ENCODE measurements around the gene NFATC2IP.
"Not testable (repeated sequence)": the region's sequence is repeated elsewhere in the genome, so short reads cannot be mapped to it uniquely, and the experiment has no call there.

The NFATC2IP gene

DNA sequence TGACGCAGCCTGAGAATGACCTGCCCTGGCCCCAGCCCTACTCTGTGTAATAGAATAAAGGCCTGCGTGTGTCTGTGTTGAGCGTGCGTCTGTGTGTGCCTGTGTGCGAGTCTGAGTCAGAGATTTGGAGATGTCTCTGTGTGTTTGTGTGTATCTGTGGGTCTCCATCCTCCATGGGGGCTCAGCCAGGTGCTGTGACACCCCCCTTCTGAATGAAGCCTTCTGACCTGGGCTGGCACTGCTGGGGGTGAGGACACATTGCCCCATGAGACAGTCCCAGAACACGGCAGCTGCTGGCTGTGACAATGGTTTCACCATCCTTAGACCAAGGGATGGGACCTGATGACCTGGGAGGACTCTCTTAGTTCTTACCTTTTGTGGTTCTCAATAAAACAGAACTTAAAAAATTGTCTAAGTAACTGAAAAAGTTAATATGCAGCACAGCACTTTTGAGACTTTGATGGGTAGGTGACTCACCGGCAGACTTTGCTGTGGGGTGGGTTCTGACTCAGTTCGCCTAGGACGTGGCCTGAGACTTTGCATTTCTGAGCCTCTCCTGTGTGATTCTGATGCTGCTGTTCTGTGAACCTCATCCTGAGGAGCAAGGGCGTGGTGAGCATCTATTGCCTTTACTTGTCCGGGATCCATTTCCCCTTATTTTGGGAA is 39.8 kb downstream of the NFATC2IP start:
- DNase-seq (ENCODE audit: low read depth in 2 of 3, low spot score in 1 of 3), result peak; percentile 61 to 73 (median 70)

DNA sequence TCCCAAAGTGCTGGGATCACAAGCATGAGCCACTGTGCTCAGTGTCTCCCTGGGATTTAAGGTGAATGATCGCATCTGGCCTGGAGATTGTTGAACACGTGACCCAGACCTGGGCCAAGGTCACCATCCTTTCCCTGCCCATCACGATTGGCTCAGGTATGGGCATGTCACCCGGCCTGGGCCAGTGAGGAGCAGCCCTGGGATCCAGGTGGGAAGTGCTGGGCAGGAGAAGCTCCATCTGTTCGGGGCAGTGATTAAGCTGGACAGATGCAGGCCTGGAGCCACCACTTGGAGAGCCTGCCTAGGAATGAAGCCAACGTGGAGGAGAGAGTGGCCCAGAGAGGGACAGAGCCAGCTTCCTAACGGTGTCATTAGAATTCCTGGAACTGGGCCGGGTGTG is 41.0 kb downstream of the NFATC2IP start:
- no peak for DNase-seq (ENCODE audit: low read depth in 2 of 3, low spot score in 1 of 3)

DNA sequence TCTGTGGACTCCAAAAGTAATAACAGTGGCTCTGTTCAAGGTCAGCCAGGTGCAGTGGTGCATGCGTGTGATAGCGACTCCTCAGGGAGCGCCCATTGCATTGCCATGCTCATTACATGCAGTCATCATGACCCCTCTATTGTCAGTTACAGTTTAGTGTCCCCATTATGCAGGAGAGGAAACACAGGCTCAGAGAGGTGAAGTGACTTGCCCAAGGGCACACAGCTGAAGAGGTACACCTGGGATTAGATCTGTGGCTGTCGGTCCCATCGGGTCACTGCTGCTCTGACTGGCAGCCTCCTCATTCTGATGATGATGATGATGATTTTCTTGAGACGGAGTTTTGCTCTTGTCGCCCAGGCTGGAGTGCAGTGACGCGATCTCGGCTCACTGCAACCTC is 41.8 kb downstream of the NFATC2IP start:
- DNase-seq (ENCODE audit: low read depth in 2 of 3, low spot score in 1 of 3), result no peak

DNA sequence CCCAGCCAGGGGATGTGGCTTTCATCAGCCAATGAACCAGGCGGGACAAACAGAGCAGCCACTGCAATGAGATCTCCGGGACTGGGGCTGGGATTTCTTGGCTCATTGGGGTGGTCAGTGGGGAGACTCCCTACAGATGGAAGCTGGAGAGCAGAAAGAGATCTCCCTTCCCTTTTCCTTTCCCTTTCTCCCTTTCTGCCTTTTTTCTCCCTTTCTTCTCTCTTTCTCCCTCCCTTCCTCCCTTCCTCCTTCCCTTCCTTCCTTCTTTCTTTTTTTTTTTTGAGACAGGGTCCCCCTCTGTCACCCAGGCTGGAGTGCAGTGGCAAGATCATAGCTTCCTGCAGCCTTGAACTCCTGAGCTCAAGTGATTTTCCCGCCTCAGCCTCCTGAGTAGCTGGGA is 48.1 kb downstream of the NFATC2IP start:
- no peak for DNase-seq (ENCODE audit: low read depth in 2 of 3, low spot score in 1 of 3)

DNA sequence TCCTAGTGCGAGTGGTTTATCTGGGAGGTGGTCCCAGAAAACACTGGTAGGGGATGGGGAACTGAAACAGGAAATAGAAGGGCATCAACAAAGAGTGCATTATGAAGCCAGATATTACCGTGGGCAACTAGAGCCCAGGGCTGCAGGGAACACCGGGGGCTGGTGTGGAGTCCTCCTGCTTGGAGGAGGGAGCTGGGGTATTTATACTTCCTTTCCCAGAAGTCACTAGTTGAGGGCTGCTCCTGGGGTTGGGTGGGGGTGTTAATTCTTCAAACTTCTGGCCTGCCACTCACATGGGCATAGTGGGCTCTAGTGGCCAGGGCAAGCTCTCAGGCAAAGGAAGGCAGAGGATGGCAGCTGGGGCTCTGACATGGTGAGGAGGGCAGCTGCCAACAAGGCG is 48.8 kb downstream of the NFATC2IP start:
- DNase-seq (ENCODE audit: low read depth in 2 of 3, low spot score in 1 of 3), result no peak

DNA sequence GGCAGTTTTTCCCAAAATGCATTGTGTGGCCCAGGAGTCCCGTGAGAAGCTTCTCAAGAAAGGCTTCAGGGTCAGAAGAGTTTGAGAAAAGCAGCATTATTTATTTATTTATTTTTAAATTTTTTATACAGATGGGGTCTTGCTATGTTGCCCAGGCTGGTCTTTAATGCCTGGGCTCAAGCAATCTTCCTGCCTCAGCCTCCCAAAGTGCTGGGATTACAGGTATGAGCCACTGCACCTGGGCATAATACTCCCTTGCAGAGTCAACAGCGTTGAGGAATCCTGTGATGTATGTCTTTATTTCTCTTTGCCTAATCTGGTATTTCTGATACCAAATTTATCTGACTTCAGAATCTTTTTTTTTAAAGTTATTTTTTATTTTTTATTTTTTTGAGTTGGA is 49.3 kb downstream of the NFATC2IP start:
- no peak for DNase-seq (ENCODE audit: low read depth in 2 of 3, low spot score in 1 of 3)

DNA sequence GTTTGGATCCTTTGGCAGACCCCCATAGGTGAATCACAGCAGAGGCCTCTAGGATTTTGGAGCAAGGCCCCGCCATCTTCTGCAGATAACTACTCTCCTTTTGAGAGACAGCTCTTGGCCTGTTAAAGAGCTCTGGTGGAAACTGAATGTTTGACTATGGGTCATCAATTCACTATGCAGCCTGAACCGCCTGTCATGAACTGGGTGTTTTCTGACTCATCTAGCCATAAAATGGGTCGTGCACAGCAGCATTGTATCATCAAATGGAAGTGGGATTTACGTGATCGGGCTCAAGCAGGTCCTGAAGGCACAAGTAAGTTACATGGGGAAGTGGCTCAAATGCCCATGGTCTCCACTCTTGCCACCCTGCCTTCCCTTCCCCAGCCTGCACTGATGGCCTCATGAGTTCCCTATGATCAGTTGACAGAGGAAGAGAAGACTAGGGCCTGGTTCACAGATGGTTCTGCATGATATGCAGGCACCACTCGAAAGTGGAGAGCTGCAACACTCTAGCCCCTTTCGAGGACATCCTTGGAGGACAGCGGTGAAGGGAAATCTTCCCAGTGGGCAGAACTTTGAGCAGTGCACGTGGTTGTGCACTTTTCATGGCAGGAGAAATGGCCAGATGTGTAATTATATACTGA is 53.9 kb downstream of the NFATC2IP start:
- DNase-seq (ENCODE audit: low read depth in 2 of 3, low spot score in 1 of 3), result not testable (repeated sequence)

DNA sequence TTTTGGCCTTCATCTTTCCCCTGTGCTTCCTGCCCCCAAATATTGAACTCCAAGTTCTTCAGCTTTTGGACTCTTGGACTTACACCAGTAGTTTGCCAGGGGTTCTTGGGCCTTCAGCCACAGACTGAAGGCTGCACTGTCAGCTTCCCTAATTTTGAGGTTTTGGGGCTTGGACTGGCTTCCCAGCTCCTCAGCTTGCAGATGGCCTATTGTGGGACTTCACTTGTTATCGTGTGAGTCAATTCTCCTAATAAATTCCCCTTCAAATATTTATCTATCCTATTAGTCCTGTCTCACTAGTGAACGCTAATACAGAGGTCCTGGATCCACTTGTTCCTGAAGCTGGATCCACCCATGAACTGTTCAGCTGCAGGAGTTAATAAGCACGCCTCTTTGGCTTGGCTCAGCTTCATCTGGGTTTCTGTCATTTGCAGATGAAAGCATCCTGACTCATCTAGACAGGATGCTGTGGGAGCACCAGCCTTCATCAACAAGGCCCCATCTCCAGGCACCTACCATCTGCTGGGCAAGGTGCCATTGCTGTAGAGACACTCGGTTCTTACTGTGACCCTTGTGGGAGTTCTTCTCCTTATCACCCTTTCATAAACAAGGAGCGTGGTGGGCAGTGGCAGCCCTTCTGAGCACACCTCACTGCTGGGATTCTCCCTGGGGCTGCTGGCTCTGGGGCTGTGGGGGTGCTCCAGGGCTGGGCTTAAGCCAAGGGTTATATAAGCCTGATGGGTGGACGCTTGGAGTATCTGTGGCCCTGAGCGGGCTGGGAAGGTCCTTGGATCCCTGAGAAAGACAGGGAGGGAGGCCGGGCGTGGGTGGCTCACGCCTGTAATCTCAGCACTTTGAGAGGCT is 57.2 kb downstream of the NFATC2IP start:
- peak in 2 of 3 donors; percentile 60 to 71 for DNase-seq (ENCODE audit: low read depth in 2 of 3, low spot score in 1 of 3)

DNA sequence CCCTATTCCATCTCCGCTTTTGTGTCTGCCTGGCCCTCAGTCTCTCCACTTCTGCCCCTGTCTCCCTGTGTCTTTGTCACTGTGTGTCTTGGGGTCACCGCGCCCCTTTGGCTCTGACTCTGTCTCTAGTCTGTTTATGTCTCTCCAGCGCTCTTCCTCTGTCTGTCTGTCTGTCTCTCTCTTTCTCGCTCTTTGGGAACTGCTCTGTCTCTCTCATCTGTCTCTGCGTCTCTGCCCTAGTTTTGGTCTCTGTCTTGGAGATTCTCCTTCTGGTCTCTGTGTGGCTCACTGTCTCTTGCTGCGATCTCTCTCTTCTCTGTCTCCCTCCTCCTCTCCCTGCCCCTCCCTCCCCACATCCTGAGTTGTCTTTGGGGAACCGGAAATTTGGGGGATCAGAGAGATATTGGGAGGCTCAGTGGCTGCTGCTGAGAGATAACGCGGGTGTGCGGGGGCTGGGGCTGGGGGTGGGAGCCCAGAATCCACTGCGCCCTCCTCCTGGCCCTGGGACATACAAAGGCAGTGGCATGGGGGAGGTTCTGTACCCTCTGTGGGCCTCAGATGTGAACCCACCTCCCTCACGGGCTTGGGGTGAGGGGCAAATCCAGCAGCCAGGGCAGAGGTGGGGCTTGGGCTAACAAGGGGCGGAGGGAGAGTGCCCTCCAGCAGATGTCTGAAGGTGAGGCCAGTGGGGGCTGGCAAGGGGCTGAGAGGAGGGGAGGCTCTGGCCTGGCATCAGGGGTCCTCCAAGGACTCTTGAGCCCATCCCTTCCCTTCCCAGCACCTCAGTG is 58.5 kb downstream of the NFATC2IP start:
- DNase-seq (ENCODE audit: low read depth in 2 of 3, low spot score in 1 of 3), result no peak

DNA sequence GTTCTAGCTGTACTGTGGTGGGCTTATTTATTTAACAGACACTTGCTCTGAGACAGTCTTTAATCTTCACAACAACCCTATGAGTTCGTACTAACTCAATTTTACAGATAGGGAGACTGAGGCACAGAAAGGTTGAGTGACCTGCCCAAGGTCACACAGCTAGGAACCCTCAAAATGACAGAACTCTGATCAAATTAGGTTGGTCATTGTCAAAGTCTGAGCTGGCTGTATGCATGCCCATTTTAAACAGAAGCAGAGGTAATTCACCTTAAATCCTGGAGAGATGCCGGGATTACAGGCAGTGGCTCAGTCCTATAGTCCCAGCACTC is 59.1 kb downstream of the NFATC2IP start:
- DNase-seq (ENCODE audit: low read depth in 2 of 3, low spot score in 1 of 3), result no peak

DNA sequence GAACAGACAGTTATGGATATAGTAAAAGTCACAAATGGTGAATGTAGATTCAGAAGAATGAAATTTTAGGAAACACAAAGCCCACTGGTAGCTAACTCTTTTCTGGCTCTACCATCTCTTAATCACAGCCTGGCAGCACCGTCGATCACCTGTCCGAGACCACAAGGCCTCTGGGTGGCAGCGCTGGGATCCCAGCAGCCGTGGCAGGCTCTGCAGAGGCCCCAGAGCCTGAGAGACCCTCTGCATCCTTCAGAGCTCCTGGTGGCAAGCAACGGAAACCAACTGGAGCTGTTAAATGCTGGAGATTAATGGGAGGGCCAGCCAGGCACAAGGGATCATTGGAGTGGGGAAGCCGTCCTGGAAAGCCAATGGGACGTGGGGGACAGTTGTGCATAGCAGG is 60.4 kb downstream of the NFATC2IP start:
- no peak for DNase-seq (ENCODE audit: low read depth in 2 of 3, low spot score in 1 of 3)

DNA sequence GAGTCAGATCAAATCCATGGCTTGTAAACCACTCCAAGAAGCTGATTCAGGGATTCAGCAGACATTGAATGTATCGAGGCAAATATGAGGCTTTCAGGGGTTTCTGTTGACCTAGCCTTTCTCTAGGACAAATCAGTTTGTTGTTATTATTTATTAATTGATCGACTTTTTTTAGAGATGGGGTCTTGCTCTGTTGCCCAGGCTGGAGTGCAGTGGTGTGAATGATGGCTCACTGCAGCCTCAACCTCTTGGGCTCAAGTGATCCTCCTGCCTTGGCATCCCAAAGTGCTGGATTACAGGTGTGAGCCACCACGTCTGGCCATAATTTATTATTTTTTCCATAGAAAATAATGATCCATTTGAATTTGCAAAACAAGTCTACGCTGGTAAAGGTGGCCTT is 61.1 kb downstream of the NFATC2IP start:
- DNase-seq (ENCODE audit: low read depth in 2 of 3, low spot score in 1 of 3), result no peak

DNA sequence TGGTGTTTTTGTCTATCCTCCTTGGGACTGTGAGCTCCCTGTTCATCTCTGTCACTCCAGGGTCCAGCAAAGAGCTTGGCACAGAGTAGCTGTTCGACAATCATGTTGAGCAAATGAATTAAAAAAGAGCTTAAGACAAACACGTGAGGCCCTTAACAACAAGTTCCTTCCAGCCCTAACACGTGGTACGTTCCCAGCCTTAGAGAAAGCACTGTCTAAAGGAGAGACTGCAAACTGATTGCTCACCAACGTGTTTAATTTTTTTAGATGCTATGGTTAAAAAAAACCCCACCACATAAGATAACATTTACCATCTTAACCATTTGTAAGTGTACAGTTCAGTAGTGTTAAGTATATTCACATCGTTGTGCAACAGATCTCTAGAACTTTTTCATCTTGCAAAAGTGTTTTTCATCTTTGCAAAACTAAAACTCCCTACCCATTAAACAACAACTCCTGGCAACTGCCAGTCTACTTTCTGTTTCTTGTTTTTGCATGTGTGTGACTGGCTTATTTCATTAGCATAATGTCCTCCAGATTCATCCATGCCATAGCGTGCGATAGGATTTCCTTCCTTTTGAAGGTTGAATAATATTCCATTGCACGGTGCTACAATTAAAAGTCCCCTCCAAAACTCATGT is 62.3 kb downstream of the NFATC2IP start:
- no peak for DNase-seq (ENCODE audit: low read depth in 2 of 3, low spot score in 1 of 3)

DNA sequence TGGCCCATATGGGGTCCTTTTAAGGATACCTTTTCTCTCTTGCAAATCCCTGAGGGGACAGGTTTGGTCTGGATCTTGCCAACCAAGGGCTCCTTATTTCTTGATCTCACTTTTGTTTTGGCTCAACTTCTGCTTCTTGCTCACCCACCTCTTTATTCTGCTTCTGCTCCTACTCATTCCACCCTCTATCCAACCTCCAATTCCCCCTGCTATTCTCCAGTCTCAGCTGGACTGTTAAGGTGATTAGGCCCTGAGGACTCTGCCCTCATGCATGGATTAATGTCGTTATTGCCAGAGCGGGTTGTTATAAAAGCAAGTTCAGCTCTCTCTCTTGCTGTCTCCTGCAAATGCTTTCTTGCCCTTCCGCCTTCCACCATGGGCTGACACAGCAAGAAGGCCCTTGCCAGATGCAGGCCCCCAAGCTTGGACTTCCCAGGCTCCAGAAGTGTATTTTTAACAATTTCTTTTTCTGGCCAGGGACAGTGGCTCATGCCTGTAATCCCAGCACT is 63.9 kb downstream of the NFATC2IP start:
- DNase-seq (ENCODE audit: low read depth in 2 of 3, low spot score in 1 of 3), result no peak

Data from stimulated activated CD4-positive, alpha-beta T cell treated with anti-CD3 and anti-CD28 coated beads, Interleukin-12 subunit alpha, Interleukin-12 subunit beta, amount 100 ng/mL, for 48 hours (primary cell).